HG02884 (cell line): ENCODE results near the gene MRTFA.
"Not testable (repeated sequence)": the region's sequence is repeated elsewhere in the genome, so short reads cannot be mapped to it uniquely, and the experiment has no call there.

ENCODE experiments used
- ATAC-seq: cut with Tn5 transposase; IDR thresholded peaks from one replicate; pipeline ENCODE4 v1.9.1; 2021; ENCODE audit warnings: mild to moderate bottlenecking, moderate library complexity; ENCODE audit not compliant: unreplicated experiment

The MRTFA gene

DNA sequence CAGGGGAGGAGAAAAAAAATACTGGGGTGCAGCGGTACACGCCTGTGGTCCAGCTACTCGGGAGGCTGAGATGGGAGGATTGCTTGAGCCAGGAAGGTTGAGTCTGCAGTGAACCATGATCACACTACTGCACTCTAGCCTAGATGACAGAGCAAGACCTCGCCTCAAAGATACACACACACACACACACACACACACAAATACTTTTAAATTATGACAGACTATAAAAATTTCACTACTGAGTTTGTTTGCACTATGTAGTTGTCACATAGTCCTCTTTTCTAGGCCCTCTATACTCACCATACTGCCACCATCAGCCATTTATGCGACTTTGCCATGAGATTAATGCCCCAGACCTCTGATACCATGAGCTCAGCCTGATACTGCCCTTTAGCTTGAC lies 109.6 kb downstream of the MRTFA start:
- no peak for ATAC-seq

DNA sequence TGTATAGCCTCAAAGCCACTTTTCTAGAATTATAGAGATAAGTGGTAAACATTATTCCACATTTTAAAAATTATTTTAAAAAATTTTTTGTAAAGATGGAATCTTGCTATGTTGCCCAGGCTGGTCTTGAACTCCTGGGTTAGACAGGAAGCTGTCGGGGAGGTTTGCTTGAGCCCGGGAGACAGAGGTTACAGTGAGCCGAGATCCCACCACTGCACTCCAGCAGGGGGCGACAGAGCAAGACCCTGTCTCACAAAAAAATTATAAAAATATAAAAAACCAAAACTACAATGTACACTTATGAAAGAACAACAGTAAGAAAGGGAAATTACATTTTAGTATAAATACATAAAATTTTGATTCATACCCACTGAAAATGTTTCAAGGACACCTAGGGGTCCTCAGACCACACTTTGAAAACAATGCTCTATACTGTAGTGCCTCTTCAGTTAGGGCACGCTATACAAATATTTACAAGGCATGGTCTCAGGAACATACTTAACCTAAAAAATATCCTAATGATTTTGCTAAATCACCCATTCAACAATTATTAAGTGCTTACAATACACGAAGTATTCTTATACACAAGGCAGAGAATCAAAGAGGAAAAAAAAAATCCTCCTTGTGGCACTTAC lies 111.2 kb downstream of the MRTFA start:
- ATAC-seq, result no peak

DNA sequence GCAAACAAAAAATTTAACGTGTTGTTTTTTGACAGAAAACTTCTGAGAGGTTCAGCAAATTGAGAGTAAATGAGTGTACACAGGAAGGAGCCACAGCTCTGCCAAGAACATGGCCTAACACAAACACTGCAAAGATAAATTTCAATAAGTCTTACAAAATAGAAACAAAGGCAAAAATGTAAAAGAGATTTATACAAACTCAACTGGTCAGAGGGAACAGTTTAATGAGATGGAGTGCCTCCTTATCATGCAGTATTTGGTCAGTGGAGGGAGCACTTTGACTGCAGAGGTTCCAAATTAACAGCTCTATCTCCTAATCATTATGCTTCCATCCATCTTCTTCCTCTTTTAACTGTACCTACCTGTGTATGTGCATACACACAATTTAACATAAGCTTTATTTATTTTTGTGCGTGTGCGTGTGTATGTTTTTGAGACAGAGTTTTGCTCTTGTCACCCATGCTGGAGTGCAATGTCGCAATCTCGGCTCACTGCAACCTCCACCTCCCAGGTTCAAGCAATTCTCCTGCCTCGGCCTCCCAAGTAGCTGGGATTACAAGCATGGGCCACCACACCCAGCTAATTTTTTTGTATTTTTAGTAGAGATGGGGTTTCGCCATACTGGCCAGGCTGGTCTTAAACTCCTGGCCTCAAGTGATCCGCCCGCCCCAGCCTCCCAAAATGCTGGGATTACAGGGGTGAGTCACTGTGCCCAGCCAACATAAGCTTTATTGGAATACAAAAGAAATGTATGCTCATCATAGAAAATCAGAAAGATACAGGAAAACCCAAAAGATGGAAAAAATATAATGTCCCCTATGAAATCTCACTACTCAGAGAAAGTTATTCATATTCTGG lies 111.9 kb downstream of the MRTFA start:
- ATAC-seq, result no peak

DNA sequence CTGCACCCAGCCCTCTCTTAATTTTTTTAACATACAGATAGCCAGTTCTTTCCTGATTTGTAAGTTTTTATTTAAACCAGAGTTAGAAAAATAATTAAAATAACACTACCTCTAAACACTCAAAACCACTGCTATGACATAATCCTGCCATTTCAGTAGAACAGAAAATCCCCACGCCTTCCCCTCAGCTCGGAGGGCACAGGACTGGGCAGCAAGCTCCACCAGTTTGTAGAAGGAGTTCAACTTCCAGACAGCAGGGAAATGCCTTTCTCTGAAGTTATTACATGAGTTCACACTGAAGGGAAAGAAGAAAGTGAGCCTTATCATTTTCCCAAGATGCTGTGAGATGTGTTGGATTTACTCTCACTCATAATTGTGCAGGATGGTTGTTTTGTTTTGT lies 114.4 kb downstream of the MRTFA start:
- ATAC-seq, result no peak

DNA sequence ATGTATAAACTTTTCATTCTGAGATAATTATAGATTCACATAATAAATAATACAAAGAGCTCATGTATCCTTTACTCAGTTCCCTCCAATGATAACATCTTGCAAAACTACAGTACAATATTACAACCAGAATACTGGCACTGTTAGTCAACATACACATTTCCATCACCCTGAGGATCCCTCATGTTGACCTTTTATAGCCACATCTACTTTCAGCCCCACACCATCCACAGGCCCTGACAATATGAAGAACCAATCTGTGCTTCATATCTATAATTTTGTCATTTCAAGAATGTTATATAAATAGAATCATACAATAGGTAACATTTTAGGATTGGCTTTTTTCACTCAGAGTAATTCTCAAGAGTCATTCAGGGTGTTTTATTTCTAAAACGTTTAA lies 115.5 kb downstream of the MRTFA start:
- ATAC-seq, result no peak

DNA sequence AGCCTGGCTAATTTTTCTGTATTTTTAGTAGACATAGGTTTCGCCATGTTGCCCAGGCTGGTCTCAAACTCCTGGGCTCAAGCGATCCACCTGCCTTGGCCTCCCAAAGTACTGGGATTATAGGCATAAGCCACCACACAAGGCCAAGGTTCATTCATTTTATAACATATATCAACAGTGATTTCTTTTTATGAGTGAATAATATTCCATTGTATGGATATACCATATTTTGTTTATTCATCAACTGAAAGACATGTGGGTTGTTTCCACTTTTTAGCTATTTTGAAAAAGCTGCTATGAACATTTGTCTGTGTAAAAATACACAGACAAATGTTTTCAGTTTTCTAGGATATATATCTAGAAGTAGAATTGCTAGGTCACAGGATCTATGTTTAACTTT lies 116.0 kb downstream of the MRTFA start:
- ATAC-seq, result no peak

DNA sequence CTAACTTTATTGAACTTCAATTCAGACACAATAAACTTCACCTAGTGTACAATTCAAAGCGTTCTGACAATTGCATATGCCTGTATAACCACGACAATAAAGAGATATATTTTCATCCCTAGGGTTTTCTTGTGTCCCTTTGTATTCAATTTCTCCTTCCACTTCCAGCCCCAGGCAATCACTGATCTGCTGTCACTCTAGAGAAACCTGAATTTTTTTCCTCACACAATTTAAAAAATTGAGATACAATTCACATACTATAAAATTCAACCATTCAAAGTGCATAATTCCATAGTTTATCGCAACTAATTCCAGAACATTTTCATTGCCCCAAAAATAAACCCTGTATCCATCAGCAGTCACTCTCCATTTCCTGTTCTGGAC lies 116.6 kb downstream of the MRTFA start:
- no peak for ATAC-seq

DNA sequence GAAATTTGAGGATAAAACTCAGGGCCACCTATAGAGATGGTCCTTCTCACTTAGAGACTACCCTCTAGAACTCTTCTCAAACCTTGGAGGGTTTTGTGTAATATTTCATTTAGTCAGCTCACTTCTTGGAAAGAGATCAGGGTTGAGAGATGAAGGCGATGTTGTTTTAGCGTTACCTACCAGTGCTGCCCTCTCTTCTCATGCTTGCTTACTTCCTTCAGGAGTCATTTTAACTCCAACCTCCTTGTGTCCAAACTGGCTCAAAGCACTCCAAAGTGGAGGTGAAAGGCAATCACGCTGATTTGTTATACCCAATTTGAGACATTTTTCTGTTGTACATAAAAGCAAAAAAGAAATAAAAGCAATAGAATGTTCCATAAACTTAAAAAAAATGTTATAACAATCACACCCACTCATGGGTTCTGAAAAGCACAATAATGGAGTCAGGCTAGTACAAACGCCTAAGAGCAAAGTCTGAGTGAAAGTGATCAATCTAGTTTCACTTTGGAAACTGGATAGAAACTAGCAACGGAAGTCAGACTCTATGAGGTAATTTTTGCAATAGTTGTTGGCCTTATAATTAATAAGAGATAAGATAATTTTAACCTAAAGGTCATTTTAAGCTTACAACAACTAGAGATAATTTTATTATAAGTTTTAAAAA lies 117.1 kb downstream of the MRTFA start:
- no peak for ATAC-seq

DNA sequence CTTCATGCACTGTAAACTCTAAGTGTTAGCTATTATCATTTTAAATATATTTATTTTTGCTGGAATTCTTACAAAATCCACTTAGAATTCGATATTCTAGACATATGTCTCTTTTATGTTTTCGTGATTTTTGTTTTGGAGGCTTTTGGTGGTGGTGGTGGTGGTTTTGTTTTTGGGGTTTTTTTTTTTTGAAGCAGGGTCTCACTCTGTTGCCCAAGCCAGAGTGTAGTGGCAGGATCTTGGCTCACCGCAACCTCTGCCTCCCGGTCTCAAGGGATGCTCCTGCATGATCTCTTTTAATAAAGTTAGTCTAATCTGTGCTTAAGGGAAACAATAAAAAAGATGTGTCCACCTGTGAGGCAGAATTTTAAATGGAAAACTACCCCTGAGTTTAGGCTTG lies 117.7 kb downstream of the MRTFA start:
- no peak for ATAC-seq

DNA sequence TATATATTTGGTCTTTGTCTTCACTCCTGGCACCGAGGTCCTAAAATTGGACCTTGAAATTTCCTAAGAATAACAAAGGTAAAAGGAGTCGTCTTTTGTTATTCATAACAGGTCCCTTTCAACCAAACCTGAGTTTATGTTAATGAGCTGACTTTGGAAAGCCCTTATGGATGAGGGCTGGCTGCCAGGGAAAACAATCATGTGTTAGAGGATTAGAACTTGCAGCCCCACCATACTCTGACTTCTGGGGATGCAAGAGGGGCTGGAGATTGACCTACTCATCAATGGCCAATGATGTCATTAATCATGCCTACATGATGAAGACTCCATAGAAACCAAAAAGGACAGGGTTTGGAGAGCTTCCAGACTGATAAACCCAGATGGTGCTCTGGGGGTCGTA lies 118.9 kb downstream of the MRTFA start:
- ATAC-seq, result no peak

DNA sequence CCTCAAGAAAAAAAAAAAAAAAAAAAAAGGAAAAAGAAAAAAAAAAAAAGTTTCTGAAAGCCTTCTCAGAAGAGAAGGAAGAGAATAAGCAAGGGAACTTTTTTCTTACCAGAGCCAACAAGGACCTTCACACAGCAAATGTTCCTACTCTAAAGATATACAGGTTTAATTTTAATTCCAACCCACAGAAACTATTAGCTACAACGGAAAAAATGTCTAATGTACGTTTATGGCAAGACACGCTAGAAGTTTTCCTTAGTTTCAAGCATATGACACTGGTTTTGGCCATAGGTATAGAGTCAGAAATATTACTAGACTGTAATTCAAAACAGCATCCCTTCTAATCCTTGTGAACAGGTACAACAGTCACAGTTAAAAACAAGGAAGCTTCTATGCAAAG lies 120.1 kb downstream of the MRTFA start:
- no peak for ATAC-seq

DNA sequence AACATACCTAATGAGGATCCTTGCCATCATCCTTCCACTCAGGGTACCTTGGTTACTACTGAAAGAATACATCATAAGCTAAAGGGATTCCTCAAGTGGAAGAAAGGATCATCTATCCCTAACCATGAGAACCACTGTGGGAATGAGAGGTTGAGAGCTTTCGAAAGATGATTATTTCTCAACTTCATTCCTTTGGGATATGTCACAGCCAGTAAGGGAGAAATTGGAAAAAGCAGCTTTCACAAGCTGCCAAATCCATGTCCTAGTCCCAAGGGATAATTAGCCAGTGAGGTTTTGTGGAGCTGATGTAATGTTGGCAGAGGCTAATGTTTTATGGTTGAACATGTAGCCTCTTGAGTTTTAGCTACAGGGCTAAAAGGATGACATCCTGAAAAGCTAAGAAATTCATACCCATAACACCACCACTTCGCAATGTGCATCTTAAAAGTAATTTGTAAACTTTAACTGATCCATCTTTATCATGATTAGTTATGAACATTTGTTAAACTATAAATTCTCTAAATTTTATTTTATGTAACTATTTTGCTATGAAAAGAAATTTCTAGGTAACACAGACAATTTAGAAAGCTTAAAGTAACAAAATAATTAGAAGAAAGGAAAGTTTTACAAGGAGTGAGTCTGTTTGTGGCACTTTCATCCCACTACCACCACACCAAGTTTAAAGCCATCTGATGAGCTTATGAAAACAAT lies 123.9 kb downstream of the MRTFA start:
- ATAC-seq, result no peak

DNA sequence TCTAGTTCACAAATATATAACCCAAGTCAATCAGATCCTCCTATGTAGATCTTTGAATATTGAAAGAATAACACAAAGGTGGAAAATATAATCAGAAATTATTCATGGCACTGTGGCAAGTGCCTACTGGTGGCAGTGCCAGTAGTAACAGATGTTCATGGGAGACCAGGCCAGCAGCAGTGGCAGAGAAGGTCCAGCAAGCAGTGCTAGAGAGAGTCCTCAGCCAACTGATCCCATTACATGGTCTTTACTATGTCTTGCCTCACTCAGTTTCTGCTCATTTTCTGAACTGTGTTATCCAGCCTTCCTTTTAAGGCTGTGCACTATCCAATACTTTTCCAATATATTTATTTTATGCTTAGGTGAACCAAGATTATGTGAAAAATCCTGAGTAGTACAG lies 124.9 kb downstream of the MRTFA start:
- ATAC-seq, result no peak

DNA sequence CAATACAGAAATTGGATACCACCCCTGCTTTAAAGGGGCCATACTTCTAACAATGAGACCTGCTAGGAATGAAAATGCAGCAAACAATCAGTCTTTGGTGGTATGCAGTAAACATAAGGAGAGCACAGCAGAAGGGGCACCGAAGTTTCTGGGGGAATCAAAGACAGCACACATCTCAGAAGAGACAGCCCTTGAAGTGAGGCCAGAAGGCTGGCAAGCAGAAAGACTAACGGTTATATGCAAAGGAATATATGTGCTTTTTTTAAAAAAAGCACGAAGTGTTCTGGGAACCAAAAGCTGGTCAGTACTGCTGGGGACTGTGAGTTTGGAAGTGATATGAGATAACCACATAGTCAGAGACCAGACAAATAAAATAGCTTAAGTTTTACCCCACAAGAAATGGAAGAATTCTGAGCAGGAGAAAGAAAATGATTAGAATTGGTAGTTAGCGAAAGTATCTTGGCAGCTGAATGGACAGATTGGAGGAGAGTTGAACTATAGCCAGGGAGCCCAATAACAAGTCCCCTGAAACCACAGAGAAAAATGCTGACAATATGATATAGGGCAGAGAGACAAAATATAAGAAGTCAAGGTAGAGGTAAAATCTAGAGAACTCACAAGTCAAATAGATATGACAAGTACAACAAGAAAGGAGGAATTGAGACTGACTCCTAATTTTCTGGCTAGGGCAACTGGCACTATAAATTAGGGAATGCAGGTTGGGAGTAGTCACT lies 125.7 kb downstream of the MRTFA start:
- no peak for ATAC-seq

DNA sequence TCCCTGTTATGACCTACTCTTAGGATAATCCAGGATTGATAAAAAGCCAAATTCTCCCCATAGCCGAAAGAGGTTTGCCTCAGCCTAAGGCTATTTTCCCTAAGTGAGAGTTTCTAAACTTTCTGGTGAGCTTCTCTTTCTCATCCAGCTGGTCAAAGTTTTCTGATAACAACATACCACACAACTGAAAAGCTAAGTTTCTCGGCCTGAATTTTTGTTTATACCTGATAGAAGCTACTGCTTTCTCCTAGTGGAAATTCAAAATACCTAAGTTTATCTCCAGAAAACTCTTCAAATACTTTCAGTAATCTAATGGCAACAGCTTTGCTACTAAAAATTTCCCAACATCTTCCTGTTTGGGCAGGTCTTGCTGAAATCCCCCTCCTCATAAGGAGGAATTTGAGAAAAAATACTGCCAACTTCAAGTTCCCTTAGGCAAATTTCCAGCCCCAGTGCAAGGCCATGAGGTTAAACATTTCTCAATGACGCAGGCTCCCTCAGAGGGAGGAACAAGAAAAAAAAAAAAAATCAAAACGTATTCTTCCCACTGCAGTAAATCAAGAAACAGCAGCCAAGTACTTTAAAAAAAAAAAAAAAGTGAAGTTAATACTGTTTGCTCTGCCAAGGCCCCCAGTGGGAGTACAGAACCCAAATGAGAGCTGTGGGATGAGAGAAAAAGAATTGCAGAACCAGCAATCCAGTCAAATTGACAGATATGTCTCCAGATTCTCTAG lies 127.0 kb downstream of the MRTFA start:
- ATAC-seq, result no peak

DNA sequence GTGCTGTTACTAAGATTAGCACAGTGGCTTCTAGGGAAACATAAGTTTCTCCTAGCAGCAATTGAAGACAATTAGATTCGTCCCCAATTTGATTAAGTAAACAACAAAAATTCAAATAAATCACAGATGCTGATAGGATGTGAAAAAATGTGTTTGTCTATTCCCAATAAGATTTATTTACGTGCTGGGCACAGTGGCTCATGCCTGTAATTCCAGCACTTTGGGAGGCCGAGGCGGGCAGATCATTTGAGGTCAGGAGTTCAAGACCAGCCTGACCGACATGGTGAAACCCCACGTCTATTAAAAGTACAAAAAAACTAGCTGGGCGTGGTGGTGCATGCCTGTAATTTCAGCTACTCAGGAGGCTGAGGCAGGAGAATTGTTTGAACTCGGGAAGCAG lies 128.5 kb downstream of the MRTFA start:
- not testable (repeated sequence) for ATAC-seq

DNA sequence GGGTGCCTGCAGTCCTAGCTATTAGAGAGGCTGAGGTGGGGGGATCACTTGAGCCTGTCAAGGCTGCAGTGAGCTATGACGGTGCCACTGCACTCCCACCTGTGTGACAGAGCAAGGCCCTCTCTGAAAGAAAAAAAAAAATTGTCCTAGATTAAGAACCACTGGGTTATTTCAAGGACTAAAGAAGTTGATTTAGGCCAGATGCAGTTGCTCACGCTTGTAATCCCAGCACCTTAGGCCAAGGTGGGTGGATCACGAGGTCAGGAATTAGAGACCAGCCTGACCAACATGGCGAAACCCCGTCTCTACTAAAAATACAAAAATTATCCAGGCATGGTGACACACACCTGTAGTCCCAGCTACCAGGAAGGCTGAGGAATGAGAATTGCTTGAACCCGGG lies 129.0 kb downstream of the MRTFA start:
- ATAC-seq, result no peak

DNA sequence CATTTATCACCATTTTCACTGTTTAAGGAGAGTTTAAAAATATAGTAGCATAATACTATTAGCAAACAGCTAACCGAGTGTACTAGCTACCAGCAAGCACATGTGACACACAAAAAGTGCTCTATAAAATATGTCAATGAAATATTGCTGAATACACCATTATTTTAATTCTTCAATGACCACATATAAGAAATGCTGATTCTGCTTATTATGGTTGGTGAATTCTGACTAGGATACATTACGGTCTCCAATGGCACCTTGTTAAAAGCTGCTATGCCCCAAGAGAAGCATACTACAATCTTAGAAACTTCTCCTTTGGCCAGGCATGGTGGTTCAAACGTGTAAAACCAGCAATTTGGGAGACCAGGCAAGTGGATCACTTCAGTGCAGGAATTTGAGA lies 129.8 kb downstream of the MRTFA start:
- no peak for ATAC-seq

DNA sequence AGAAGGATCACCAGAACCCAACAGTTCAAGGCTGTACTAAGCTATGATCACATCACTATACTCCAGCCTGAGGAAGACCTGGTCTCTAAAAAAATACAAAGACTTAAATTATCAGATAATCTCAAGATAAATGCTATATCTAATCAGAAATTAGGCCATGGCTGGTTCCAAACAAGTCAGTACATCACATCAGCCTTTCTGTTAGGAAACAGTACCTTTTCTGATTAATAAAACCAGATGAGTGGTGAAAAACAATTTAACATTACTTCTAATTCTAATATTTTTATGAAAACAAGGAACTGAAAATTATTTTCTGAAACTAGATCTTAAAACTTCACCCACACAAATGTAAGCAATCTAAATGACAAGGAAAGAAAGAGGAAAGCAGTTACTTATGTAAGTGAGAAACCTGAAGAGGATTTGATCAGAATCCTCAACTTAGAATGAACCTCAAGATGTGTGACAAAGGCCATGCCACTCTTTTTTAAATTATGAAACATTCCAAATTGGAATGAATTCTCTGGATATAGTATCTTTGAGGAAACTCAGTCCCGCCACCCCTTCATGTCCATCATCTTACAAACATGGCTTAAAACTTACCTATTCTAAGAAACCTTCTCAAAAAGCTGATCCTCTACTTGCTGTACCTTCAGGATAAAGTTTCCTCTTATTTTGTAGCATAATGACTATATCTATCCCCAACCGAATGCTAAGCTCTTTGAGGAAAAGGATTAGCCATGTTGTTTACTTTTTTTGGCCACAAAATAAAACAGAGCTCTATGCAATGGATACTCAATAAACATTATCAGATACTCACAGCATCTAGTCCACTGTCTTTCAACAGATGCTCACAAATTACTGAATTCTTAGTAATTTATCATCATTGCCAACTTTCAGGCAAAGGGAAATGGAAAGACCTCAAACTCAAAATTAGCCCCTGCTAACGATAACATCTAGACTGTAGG lies 132.0 kb downstream of the MRTFA start:
- ATAC-seq, result no peak
